LHCN-M2 (cell line): Measurements from ENCODE around the gene DNAH17. TPM values are rescaled to one million over a fixed set of nuclear protein-coding genes. Genes with fewer than 3 reads are reported as not detected.

Experiments
- DNase-seq: peaks from one replicate; pipeline ENCODE4 v3.0.0-alpha.2; 2012; ENCODE audit warnings: low read depth
- total RNA-seq: library from RNA; depleted of rRNA; stranded (reverse); fragments of >200 nt; gene quantifications from 2 replicates; pipeline ENCODE4 v1.2.3, GENCODE V29; 2014

The DNAH17 gene
- total RNA-seq, 1 experiment from 2014 or later = not detected

DNA sequence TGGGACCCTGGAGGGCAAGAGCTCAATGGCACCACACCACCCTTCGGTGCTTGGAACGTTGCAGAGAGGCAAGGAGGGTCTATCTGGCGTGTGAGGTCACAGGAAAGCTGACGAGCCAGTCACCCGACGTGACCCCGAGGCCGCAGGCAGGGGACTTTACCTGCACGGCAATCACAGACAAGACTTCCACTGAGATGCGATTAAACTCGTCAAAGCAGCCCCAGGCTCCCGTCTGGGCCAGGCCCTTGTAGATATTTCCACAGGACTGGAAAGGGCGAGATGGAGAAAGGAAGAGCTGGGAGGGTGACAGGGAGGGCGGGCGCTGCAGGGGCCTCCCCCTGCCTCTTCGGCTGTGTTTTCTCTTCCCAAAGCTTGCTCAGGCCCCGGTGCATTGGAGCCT, 78.3 kb downstream of the DNAH17 start:
- no peak for DNase-seq

DNA sequence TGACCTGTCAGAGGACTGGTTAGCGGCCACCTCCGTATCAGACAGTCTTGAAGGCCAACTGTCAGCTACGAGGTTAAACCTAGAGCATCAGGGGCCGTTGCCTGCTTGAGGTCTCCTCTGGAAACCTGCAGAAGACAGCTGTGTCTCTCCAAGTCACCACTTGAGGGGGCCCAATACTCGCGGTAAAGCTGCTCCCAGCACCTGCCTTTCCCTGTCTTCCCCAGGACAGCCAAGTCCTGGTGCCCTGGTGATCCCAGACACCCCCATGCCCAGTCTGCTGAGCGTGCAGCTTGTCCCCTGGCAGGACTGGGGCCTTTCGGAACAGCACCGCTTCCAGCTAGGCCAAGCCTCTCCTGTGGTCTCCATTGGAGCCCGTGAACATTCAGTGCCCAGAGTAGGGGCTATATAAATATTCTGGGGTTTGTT, 80.1 kb downstream of the DNAH17 start:
- DNase-seq = peak; percentile 75

DNA sequence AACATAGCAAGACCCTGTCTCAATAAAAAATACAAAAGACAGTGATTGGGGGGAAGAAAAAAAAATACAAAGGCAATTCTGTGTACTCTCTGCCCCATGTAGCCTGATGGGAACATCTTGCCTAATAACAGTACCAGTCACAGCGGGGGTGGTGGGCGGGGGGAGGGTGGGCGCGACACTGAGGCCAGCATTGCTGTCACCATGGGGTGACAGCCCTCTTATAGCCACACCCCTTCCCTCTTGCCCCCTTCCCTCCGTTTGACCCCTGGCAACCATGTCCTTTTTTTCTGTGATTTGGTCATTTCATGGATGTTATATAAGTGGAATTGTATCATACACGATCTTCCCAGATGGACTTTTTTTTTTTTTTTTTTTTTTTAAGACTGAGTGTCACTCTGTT, 80.9 kb downstream of the DNAH17 start:
- no peak for DNase-seq

DNA sequence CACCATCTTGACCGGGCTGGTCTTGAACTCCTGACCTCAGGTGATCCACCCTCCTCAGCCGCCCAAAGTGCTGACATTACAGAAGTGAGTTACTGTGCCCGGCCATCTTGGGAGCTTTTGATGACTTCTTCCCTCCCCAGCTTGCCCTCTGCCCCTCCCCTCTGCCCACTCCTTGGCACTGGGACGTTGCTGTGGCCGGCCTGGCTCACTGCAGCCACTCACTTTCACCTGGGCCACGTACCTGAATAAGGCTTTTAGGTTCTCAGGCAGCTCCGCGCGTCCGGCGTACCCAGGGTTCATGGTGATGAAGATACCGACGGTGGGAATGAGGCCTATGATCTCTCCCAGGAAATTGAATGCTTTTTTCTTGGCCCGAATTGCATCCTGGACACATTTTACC, 81.6 kb downstream of the DNAH17 start:
- DNase-seq = no peak

DNA sequence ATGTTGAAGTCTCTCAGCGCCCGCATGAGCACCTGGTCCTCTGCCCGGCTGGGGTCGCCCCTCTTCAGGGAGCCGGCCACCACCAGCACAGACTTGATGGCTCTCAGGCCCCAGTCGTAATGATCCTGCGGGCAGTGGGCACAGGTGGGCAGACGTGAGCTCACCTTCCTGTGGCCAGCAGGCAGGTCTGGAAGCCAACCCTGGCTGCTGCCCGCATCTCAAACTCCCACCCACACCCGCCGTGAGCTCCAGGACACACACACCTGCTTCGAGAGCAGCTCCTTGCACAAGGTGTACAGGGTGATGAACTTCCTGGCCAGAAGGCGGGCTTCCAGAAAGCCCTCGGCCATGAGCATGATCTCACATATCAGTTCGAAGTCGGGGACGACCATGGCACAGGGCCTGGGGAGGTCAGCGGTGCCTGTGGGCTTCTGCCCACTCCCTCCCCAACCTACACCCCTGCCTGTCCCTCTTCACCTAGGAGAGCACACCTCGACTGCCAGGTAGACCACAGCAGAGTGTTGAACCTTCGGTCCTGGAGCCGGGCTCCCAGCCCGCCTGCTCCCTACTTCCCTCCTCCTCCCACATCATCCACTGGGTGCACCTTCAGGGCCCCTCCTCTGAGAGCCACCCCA, 82.4 kb downstream of the DNAH17 start:
- DNase-seq = no peak

DNA sequence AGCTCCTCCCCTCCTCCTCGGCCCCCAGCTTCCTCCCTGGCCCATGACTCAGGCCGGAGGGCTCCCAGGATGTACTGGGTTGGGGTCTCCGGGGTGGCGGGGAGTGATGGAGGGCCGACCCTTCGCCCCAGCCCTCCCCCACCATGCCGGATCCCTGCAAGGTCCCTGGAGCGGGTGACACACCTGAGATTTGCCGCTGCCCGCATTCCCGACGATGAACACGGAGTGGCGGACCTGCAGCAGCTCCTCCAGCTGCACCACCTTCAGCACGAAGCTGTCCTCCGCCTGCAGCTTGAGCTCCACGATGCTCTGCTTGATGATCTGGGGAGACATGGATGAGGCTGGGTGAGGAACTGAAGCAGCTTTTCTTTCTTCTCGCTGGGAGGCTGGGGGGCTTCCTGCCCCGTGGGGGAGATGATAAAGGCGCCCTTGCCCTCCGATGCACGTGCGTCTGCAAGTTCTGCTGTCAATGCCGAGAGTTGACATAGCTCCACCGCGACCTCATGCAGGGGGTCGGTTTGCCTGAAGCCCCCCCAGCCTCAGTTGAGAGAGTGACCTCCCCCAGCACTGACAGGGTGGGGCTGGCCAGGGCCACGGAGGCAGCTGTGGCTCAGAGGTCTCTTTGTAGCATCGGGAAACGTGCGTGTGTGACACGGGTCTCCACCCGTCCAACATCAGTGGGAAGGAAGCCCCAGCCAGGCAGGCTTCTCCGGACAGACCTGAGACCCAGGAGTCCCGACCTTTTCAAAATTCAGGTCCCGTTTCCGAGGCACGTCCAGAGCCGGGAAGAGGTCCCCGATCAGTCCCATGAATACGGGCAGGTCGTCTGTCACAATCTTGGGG, 83.1 kb downstream of the DNAH17 start:
- DNase-seq = no peak

DNA sequence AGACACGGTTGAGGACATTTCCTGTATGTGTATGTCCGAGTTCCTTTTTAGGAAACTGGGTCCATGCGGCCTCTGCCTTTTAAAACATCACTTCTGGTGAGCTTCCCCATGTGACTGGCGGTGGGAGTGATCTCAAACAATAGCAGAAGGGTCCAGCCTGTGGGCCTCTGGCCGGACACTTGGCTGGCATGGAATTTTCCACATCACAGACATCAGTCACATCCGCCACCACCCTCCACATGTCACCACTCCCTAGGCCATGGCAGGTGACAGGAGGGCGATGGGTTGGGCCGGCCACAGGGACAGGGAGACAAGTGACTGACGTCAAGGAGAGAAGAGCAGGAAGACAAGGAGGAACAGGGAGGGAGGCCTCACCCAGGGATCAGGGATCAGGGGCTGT, 83.7 kb downstream of the DNAH17 start:
- no peak for DNase-seq

DNA sequence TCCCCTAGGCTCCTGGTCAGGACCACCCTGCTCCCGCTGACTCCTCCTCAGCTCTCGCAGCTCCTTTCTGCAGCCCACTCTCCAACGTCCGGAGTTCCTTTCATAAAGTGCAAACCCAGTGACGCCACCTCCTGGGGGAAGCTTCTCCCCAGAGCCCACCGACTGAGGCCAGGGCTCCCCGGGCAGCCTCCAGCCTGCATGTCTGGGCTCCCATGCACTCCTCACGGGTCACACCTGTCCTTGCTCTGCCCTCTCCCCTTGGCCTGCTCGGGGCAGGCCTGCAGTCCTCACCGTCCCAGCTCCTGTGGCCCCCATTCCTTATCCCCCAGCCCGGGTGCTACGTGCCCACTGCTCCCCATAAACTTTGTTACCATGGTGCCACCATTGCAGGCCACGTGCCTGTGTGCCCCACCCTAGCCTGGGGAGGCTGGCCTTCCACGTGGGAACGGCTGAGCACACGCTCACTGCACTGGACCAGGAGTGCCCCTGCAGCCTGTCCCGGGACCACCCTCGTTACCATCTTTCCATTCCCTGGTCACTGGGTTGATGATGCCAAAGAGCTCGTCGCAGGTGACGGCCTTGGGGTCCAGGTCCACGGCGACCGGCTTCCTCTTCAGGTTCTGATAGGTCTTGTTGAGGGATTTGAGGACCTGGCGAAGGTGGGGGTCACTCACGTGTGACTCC, 84.9 kb downstream of the DNAH17 start:
- DNase-seq = no peak

DNA sequence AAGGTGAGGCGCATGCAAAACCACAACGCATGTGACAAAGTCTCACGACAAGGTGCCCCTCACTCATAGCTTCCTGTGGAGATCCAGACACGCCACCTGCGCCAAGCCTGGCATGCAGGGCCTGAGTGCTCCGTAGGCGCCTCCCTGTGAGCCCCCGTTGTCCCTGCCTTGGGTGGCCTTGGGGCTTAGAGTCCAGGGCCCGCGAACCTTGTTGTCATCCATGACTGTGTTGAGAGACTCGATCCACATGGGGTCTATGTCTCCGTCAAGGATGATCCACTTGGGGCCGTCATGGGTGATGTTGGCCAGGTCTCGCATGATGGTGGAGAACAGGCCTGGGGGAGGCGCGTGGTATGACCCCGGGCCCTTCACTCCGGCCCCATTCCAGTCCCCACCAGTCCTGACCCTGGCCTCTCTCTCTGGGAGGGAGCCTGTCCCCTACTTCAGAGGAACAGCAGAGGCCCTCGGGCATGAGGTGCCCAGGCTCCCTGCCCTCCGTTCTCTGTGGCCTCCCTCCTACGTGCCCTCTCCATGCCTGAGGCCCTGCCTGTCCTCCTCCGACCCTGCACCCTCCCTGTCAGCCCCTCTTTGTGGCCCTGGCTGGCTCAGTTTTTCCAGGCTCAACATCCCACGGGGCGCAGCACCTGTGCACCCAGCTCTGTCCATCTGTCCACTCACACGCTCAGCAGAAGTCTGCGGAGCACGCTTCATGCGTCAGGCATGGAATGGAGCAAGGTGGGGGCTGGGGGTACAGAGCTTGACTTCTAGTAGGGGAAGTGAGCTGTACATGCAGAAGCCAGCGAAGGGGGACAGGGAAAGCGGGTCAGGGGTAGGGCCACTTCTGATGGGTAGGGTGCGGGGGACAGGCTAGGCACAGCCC, 85.7 kb downstream of the DNAH17 start:
- no peak for DNase-seq

DNA sequence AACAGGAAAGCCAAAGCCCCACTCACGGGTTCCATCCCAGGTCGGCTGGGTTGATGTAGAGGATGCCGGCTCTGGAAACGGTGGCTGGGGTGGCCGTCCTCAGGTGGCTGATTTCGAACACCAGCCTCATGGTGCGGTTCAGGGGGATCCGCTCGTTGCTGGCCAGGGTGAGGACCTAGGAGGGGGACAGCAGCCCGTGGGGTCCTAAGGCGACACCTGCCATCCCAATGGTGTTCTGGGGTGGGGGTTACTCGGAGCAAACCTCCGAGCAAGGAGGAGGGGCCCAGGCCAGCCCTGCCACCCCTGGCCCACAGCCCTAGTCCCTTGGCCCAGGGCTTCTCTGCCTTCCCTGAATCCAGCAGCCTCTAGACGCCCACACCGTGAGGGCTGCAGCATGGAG, 86.5 kb downstream of the DNAH17 start:
- no peak for DNase-seq

DNA sequence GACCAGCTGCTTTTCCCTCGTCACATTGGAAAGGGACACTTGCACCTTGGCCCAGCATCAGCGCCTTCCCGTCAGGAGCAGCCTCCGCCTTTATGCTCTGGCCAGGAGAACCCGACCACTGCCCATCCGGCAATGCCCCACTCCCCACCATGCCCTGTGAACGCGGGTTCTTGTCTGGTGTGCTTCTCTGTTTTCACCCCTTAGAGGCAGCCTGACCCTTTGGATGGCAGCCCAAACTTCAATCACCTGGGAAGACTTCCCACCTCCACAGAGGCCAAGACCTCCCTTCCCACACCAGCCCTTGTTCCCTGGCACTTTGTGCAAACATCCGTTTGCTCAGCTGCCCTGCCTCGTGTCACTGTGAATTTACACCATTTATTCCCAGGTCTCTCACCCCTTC, 87.0 kb downstream of the DNAH17 start:
- no peak for DNase-seq

DNA sequence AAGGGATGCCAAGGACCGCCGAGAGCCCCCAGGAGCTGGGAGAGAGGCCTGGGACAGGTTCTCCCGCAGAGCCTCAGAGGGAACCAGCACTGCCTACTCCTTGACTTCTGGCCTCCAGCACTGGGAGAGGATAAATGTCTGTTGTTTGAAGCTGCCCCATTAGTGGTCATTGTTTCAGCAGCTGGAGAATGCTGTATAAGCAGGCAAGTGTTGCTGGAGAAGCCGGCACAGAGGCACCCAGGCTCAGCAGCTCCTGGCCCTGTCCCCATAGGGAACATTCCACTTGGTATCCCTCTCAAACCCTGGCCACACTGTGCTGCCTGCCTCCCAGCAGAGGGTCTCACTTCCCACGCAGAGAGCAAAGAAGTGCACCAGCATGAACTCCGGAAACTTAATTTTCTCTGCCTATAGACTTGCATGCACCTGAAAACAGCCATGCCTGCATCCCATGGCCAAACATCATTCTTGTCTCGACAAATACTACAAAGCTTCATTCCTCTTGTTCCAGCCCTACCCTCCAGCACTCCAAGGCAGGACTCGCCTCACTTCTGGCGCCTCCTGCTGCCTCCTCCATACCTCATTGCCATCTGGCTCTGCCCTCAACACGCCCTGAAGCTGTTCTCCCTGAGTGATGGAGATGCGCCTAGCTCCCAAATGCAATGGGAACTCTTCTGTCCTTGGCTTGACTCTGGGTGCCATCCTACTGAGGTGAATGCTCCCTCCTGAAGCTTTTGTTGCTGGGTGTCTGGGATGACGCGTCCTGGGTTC, 88.1 kb downstream of the DNAH17 start:
- DNase-seq = no peak

DNA sequence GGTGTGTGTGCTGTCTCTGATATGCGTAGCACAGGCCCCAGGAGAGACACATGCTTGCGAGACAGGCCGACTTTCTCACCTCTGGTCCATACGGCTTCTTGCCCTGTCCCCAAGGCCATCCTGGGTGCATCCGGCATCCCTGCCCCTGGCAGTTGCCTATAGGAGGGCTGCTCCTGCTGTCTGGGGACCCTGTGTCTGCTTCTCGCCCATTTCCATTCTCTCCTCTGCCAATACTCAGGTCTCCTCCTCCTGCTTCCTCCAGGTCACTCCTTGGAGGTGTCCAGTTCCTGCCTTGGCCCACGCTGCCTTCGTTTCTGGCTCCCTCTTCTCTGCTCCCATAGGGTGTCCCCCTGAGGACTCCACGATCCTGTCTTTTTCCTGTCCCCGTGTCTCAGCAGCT, 89.0 kb downstream of the DNAH17 start:
- no peak for DNase-seq

DNA sequence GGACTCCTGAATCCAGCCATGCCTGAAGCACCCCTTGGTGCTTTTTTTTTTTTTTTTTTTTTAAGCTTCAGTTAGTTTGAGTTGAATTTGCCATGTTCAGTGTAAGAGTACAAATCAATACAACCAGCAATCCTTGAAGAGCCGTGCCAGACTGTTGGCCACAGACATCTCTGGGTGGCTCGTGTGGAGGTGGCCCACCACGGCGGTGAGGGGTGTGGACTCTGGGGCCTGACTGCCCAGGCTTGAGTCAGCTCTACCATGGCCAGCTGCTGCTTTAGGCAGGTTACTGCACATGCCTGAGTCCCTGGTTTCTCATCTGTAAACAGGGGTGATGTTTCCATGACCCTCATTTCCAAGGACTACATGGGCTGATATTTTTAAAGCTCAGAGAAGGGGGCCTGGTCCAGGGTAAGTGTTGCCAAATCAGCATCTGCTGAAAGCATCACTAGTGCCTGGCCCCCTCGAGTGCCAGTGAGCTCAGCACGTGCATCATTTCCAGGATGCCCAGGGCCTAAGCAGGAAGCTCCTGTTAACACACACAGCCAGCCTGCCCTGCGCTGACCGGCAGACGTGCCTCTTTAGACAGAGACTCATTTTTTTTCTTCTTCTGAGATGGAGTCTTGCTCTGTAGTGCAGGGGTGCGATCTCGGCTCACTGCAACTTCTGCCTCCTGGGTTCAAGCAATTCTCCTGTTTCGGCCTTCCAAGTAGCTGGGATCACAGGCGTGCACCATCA, 90.1 kb downstream of the DNAH17 start:
- DNase-seq = no peak

DNA sequence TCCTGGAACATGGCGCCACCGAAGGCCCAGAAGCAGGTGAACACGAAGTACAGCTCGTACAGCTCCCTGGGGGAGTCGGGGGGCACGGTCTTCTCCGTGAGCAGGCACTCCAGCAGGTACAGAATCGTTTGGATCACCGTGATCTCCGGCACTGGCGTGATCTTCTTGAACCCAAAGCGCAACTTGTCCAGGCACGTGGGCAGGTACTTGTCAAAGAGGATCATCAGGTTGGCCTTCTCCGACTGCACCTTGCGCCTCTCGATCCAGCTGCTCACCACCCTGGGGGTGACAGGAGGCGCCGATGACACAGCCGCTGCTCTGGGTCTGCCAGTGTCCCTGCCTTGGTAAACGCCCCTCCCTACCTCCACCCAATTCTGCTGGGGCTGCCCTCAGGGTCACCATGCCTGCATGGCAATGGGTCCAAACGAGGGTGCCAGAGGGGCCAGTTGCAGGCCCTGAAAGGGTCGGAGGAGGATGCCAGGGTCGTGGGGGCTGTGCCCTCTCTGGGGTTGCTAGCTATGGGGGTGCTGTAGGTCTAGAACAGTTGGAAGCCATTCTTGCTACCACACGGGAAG, 90.9 kb downstream of the DNAH17 start:
- DNase-seq = no peak

DNA sequence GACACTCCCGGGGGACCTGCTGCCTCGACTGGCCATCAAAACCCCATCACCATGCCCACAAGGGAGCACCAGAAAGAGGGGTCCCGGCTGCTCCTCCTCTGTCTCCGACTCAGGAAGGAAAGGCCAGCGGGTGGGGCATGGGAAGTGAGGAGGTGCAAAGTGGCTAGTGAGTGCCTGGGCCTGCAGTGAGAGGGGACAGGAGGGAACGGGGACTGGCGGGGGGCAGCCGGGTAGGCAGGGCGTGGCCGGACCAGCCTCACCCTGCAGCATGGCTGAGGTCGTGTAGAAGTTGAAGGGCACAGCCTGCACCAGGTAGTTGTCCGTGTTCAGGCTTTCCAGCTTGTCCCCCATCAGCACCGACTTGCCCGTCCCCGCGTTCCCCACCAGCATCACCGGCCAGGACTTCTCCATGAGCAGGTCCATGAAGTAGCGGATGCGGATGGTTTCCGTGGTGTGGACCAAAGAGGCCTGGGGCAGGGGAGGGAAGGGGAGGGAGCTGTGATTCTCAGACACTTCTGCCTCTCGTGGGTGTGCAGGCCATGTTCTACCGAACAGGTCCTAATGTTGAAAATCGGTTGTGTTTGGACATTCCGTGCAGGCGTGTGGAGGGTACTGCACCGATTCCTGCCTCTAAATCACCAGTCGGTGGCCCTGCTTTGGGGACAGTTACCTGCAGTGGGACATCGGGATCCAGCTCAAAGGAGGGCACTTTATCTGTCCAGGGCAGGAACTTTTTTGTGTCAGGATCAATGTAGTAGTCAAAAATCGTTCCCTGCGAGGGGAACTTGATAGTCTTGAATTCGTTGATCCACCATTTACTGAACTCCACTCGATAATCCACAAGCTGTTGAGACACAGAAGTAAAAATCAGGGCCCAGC, 91.7 kb downstream of the DNAH17 start:
- no peak for DNase-seq

DNA sequence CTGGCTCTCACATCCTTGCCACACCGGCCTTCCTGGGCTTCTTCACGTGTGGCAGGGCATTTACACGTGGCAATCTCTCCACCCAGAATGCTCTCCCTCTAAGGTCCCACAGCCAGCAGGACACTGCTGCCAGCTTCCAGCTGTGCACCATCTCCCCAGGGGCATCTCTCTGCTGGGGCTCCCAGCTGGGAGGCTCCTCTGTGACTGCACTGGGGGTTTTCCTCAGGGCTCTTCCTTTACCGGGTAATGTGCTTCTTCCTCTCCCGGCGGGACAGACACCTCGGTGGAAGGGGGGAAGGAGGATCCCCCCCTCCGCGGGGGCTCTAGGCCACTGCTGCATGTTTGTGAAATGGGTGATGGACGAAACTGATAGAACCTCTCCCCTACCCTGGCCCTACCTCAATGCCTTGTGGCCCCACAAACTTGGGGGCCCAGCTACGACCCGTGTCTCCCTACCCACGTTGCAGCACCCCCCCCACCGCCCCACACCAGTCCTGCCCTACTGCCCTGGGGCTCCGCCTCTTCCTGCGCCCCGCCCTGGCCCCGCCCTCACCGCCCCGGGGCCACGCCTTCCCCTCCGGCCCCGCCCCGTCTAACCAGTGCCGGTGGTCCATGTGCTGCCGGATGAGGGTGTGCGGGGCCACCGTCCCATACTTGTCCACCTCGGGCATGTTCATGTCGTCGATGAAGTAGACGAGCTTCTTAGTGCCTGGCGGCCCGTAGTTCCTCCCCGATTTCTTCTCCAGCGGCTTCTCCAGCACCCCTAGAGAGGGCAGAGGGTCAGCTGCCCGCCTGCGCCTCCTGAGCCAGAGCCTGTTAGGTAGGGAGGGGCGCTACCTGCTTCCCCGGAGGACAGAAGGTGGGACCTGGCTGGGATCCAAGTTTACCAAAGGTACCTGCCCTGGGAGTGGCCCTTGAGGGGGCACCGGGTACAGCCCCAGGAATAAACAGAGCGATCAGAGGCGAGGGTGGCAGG, 92.6 kb downstream of the DNAH17 start:
- no peak for DNase-seq

DNA sequence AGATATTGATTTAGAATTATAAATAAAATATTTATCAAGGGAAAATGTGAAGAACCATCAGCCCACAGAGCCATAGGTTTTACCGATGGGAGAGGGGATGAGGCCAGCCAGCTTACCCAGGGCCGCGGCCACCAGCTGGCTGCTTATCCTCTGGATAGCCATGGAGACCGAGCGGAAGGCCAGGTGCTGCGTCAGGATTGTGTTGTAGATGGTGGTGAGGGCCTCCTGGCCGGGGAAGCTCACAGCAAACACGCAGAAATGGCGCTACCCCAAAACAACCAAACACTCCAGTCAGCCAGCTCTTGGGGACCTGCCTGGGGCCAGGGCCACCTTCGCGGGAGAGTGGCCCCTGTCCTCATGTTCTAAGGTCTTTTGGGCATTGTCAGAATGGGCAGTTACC, 97.8 kb downstream of the DNAH17 start:
- DNase-seq = no peak
